ENCODE data around the gene RBPMS2.

GRCh38 chr15:64761156-64761555 is 14.2 kb downstream of the RBPMS2 start:
- TF ChIP-seq POLR2A (IDR thresholded peaks at IDR 0.05; ENCODE audit: low read depth, low read length) (no peak), POLR2AphosphoS5 (IDR thresholded peaks at IDR 0.05; ENCODE audit: low read depth, low read length) (no peak)
